ENCODE data around the gene C12orf60.

DNA sequence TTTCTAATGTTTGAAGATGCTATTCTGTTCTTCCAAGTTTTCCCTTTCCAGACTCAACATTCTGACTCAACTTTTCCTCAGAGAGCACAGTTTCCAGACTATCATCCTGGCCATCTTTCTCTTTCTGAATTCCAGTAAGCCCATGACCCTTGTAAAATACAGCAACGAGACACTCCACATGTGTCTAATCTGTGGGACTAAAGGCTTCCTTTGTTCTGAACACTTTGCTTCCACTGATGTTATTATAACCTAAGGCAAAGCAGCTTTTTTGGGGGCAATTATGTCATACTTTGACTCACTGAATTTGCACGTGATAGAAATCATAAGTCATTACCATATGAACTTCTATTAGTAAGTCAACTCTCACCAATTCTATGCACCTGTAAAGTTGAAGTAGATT is 46.2 kb downstream of the C12orf60 start:
- TF ChIP-seq, protein P1, sequence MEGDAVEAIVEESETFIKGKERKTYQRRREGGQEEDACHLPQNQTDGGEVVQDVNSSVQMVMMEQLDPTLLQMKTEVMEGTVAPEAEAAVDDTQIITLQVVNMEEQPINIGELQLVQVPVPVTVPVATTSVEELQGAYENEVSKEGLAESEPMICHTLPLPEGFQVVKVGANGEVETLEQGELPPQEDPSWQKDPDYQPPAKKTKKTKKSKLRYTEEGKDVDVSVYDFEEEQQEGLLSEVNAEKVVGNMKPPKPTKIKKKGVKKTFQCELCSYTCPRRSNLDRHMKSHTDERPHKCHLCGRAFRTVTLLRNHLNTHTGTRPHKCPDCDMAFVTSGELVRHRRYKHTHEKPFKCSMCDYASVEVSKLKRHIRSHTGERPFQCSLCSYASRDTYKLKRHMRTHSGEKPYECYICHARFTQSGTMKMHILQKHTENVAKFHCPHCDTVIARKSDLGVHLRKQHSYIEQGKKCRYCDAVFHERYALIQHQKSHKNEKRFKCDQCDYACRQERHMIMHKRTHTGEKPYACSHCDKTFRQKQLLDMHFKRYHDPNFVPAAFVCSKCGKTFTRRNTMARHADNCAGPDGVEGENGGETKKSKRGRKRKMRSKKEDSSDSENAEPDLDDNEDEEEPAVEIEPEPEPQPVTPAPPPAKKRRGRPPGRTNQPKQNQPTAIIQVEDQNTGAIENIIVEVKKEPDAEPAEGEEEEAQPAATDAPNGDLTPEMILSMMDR (IDR thresholded peaks at IDR 0.05) = no peak
- TF ChIP-seq POLR2A (IDR thresholded peaks at IDR 0.05) = no peak

Data from thyroid gland (tissue), 4 donors.